Measurements from ENCODE around the gene UBE2I. TPM values are rescaled to one million over a fixed set of nuclear protein-coding genes. Genes with fewer than 3 reads are reported as not detected.
A peak's percentile ranks its signal among the peaks of the same experiment; 100 is the strongest.

The UBE2I gene
- total RNA-seq, 1 donor from 2014 or later: 214 TPM

DNA sequence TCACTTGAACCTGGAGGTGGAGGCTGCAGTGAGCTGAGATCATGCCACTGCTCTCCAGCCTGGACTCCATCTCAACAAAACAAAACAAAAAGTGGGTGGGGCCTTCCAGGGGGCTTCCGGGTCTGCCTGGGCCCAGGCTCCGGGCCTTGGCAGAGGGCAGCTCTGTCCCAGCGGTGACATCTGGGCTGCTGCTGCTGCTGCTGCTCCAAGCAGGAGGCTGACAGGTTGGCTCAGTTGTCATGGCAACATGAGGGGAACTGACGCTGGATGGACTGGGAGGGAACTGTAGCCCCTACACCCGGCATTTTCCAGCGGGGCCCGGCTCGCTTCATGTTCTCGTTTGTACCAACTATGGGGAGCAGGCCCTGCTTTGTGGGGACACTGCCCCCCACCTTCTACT, 28.1 kb downstream of the UBE2I start:
- no peaks in the 10 kb centered on the region for H3K9me3 Mint-ChIP-seq
- H3K4me3 Mint-ChIP-seq: no peak overlapping the region
- no peak overlapping the region for H3K27ac Mint-ChIP-seq
- H3K36me3 Mint-ChIP-seq: no peaks in the 10 kb centered on the region
- TF ChIP-seq, protein P1, sequence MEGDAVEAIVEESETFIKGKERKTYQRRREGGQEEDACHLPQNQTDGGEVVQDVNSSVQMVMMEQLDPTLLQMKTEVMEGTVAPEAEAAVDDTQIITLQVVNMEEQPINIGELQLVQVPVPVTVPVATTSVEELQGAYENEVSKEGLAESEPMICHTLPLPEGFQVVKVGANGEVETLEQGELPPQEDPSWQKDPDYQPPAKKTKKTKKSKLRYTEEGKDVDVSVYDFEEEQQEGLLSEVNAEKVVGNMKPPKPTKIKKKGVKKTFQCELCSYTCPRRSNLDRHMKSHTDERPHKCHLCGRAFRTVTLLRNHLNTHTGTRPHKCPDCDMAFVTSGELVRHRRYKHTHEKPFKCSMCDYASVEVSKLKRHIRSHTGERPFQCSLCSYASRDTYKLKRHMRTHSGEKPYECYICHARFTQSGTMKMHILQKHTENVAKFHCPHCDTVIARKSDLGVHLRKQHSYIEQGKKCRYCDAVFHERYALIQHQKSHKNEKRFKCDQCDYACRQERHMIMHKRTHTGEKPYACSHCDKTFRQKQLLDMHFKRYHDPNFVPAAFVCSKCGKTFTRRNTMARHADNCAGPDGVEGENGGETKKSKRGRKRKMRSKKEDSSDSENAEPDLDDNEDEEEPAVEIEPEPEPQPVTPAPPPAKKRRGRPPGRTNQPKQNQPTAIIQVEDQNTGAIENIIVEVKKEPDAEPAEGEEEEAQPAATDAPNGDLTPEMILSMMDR (IDR thresholded peaks at IDR 0.05; ENCODE audit: unreplicated experiment): no peak
- H3K27me3 Mint-ChIP-seq (ENCODE audit: low read depth): peaks cover 58% of the 10 kb centered on the region
- peaks cover 3% of the 10 kb centered on the region for H3K4me1 Mint-ChIP-seq
- no peak for DNase-seq (ENCODE audit: low spot score in 2 of 2, unreplicated experiment in 2 of 2)

DNA sequence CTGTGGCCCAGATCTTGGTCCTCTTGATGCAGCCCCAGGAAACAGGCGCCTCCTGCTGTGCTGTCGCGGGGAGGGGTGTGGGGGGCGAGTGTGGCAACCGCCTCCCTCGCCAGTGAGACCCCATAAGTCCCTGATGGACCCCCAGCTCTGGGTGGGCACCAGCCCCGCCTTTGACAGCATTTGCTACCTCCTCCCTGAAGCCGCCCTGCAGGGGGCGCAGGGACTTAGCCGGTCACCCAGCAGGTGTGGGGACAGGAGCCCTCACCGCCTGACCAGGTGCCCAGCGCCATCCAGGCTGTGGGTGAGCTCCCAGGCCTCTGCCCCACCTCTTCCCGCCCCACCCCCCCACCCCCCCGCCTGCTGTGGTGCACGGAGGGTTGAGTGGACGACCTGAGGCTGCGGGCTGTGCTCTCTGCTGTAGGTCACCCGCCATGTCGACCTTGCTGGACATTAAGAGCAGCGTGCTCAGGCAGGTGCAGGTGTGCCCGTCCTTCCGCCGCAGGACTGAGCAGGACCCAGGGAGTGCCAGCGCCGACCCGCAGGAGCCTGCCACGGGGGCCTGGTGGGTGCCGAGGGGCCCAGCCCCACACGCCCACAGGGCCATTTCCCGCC, 28.8 kb downstream of the UBE2I start:
- Mint-ChIP-seq H3K27ac (no peak overlapping the region), H3K4me1 (peaks cover 6% of the 10 kb centered on the region), H3K4me3 (no peak overlapping the region), H3K9me3 (no peaks in the 10 kb centered on the region), H3K27me3 (ENCODE audit: low read depth) (peaks cover 60% of the 10 kb centered on the region), H3K36me3 (no peaks in the 10 kb centered on the region)
- TF ChIP-seq, protein P1 (IDR thresholded peaks at IDR 0.05; ENCODE audit: unreplicated experiment): peak; percentile 62
- DNase-seq (ENCODE audit: low spot score in 2 of 2, unreplicated experiment in 2 of 2): peak in 1 of 2 experiments; percentile 61

DNA sequence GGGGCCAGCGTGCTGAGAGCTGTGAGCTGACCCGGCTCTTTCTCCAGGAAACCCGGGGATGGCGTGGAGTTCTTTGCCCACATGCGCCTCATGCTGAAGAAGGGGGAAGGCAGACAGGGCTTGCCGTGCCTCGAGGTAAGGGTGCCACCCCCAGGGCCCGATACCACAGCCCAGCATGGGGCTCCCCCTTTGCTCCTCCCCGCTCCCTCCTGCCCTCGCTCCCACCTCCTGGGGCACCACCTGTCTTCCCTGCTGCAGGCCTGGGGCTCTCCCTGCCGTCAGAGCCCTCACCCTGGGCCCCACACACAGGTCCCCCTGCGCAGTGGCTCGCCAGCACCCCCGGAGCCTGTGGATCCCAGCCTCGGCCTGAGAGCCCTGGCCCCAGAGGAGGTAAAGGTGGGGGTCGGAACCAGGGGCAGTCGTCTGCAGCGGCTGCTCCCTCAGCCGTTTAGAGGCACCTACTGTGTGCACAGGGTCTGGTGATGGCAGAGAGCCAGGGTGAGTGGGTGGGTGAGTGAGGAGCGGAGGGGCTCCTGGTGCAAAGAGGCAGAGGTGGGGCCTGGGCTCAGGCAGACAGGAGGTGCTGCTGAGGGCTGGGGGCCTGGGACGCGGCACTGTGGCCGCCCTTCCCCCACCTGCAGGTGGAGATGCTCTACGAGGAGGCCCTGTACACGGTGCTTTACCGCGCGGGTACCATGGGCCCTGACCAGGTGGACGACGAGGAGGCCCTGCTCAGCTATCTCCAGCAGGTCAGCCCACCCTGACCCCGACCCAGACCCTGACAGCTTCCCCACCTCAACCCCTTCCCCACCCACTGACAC, 29.6 kb downstream of the UBE2I start:
- TF ChIP-seq, protein P1 (IDR thresholded peaks at IDR 0.05; ENCODE audit: unreplicated experiment): no peak
- Mint-ChIP-seq H3K4me1 (peaks cover 9% of the 10 kb centered on the region), H3K27me3 (ENCODE audit: low read depth) (peaks cover 65% of the 10 kb centered on the region)

DNA sequence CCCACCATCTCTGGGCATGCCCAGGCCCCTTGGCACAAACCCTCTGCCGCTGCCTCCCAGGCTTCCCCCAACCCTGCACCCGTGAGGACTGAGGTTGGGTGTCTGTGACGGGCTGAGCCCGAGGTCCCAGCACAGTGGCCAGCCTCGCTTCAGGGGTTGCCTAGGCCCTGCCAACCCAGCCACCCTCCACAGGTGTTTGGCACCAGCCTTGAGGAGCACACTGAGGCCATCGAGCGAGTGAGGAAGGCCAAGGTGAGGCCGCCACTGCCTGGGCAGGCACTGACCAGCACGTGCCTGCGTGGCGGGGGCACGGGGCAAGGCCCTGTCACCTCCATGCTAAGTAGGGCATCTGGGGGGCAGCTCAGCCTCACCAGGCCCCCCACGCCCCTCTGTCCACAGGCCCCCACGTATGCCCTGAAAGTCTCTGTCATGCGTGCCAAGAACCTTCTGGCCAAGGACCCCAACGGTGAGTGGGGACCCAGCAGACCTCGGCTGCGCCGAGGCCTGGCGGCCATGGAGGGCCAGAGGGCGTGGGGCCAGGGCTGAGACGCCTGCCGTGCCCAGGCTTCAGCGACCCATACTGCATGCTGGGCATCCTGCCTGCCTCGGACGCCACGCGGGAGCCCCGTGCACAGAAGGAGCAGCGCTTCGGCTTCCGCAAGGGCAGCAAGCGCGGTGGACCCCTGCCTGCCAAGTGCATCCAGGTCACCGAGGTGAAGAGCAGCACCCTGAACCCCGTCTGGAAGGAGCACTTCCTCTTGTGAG, 31.5 kb downstream of the UBE2I start:
- Mint-ChIP-seq H3K4me3 (no peak overlapping the region), H3K9me3 (no peaks in the 10 kb centered on the region), H3K27me3 (ENCODE audit: low read depth) (peaks cover 54% of the 10 kb centered on the region), H3K4me1 (peaks cover 9% of the 10 kb centered on the region), H3K36me3 (no peaks in the 10 kb centered on the region), H3K27ac (no peak overlapping the region)
- TF ChIP-seq, protein P1 (IDR thresholded peaks at IDR 0.05; ENCODE audit: unreplicated experiment): no peak
- no peak for DNase-seq (ENCODE audit: low spot score in 2 of 2, unreplicated experiment in 2 of 2)

More for the DNA sequence above, 29.6 kb downstream of the UBE2I start:
- Mint-ChIP-seq H3K4me3 (no peak overlapping the region), H3K27ac (no peak overlapping the region), H3K9me3 (no peaks in the 10 kb centered on the region), H3K36me3 (no peaks in the 10 kb centered on the region)
- DNase-seq (ENCODE audit: low spot score in 2 of 2, unreplicated experiment in 2 of 2): no peak

DNA sequence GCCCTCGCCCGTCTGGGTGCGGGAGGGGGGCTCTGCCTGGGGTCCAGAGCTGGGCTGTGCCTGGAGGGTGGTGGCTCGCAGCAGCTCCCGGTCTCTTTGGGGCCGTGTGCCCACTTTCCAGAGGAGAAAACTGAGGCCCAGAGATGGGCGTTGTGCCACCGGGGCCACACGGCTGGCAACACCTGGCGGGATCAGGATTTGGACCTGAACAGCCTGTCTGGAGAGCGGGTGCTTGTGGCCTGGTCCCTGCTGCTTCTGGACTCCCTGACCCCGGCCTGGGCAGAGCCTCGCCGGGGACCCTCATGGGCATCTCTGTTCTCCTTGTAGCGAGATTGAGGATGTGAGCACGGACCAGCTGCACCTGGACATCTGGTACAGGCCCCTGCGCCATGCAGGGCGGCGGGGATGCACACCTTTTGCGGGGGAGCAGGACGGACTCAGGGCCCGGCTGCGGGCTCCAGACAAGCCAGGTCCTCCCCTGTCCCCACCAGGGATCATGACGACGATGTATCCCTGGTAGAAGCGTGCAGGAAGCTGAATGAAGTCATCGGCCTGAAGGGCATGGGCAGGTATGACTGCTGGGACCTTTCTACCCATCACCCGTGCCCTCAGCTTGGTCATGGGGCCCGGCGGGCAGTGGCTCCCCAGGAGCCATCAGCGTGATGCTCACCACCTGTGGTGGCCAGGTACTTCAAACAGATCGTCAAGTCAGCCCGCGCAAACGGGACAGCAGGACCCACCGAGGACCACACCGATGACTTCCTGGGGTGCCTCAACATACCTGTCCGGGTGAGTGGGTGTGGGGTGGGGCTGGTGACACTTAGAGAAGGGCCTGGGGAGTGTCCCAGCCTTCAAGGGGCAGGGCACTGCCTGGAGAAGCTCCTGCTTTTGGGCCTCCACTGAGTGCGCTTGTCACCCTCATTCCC, 32.3 kb downstream of the UBE2I start:
- Mint-ChIP-seq H3K4me1 (peaks cover 9% of the 10 kb centered on the region), H3K4me3 (no peak overlapping the region), H3K27ac (no peak overlapping the region)

More for the DNA sequence above, 32.3 kb downstream of the UBE2I start:
- TF ChIP-seq, protein P1 (IDR thresholded peaks at IDR 0.05; ENCODE audit: unreplicated experiment): no peak
- Mint-ChIP-seq H3K36me3 (no peaks in the 10 kb centered on the region), H3K9me3 (no peaks in the 10 kb centered on the region), H3K27me3 (ENCODE audit: low read depth) (peaks cover 47% of the 10 kb centered on the region)
- DNase-seq (ENCODE audit: low spot score in 2 of 2, unreplicated experiment in 2 of 2): no peak

All from mesothelial cell of epicardium (in vitro differentiated cells).